ENCODE data around the gene GLYATL3.
"Not testable (repeated sequence)": the region's sequence is repeated elsewhere in the genome, so short reads cannot be mapped to it uniquely, and the experiment has no call there.

GLYATL3 gene

GRCh38 chr6:49499623-49500022 is at the start of gene GLYATL3:
GLYATL3 (plus strand) TSS chr6:49499923; CDS start chr6:49511991, 12,068 bp downstream.
- H3K4me3 ChIP-seq (ENCODE audit: low read depth, low read length): no peak within 1 kb of the TSS

DNA sequence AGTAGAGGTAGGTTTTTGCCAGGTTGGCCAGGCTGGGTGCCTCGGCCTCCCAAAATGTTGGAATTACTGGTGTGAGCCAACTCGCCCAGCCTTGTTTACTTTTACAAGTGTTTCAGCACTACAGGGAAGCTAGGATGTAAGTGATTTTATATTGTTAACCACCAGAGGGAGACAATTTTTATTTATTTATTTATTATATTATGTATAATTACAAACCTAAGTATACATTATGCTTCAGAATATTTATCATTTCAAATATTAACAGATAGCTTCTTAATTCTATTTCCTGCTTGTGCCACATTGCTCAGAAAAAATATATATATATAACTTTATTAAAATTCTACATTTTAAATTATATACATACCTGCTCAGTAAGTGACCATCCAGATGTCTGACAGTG is 46.5 kb upstream of the GLYATL3 start:
- no peak overlapping the region for H3K4me3 ChIP-seq (ENCODE audit: low read depth, low read length)

- H3K4me3 ChIP-seq (ENCODE audit: low read depth, low read length): no peak overlapping the region
These were observed 44.7 kb upstream of the GLYATL3 start for GRCh38 chr6:49454787-49455709.

DNA sequence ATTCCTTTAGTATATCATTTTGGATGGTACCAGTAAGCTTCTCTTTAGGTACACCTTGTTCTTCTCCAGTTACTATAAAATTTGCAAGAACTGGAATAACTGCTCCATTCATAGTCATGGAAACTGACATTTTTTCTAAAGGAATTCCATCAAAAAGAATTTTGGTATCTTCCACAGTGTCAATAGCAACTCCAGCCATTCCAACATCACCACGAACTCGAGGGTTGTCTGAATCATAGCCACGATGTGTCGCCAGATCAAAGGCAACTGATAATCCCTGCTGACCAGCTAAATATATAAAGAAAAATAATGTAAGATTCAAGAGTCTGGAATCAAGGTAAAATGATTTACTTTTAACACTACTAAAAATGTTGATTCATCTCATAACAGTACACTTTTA is 42.0 kb upstream of the GLYATL3 start:
- H3K4me3 ChIP-seq (ENCODE audit: low read depth, low read length): no peak overlapping the region

GRCh38 chr6:49462071-49462470 is 37.7 kb upstream of the GLYATL3 start:
- H3K4me3 ChIP-seq (ENCODE audit: low read depth, low read length): peak overlapping the region; percentile 97

GRCh38 chr6:49462599-49462926 is 37.2 kb upstream of the GLYATL3 start:
- peak overlapping the region; percentile 97 for H3K4me3 ChIP-seq (ENCODE audit: low read depth, low read length)

- H3K4me3 ChIP-seq (ENCODE audit: low read depth, low read length): peak within 1 kb of the TSS; percentile 97
These were observed 36.7 kb upstream of the GLYATL3 start, which contains the start of the genes CENPQ and MMUT for GRCh38 chr6:49462927-49463611. CENPQ (plus strand) TSS chr6:49463370; CDS start chr6:49470177, 6,807 bp downstream. MMUT (minus strand) TSS chr6:49463253; CDS start chr6:49459466, 3,787 bp downstream.

- H3K4me3 ChIP-seq (ENCODE audit: low read depth, low read length): peak overlapping the region; percentile 97
These were observed 36.1 kb upstream of the GLYATL3 start for GRCh38 chr6:49463612-49463967.

GRCh38 chr6:49464691-49465090 is 35.0 kb upstream of the GLYATL3 start:
- no peak overlapping the region for H3K4me3 ChIP-seq (ENCODE audit: low read depth, low read length)

DNA sequence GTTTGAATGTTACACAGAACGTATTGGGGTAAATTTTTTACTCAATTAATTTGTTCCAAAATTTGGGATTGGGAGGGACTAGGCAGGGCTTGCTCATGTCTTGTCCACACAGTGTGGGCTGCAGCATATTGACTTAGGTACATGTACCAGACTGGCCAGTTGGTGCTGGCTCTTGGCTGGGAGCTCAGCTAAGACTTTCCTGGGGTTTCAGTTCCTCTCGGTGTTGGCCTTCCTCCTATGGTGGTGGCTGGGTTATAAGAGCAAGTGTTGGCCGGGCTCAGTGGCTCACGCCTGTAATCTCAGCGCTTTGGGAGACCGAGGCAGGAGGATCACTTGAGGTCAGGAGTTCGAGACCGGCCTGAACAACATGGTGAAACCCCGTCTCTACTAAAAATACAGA is 31.7 kb upstream of the GLYATL3 start:
- H3K4me3 ChIP-seq (ENCODE audit: low read depth, low read length): no peak overlapping the region

- H3K4me3 ChIP-seq (ENCODE audit: low read depth, low read length): not testable (repeated sequence)
These were observed 23.2 kb upstream of the GLYATL3 start for GRCh38 chr6:49476564-49476963.

DNA sequence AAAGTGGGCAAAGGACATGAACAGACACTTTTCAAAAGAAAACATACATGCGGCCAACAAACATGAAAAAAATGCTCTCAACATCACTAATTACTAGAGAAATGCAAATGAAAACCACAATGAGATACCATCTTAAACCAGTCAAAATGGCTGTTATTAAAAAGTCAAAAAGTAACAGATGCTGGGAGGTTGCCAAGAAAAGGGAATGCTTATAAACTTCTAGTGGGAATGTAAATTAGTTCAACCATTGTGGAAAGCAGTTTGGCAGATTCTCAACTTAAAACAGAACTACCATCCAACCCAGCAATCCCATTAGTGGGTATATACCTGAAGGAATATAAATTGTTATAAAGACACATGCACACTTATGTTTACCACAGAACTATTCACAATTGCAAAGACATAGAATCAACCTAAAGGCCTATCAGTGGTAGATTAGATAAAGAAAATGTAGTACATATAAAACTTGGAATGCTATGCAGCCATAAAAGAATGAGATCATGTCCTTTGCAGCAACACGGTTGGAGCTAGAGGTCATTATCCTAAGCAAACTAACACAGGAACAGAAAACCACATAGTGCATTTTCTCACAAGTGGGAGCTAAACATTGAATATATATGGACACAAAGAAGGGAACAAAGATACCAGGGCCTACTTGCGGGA is 20.3 kb upstream of the GLYATL3 start:
- no peak overlapping the region for H3K4me3 ChIP-seq (ENCODE audit: low read depth, low read length)

DNA sequence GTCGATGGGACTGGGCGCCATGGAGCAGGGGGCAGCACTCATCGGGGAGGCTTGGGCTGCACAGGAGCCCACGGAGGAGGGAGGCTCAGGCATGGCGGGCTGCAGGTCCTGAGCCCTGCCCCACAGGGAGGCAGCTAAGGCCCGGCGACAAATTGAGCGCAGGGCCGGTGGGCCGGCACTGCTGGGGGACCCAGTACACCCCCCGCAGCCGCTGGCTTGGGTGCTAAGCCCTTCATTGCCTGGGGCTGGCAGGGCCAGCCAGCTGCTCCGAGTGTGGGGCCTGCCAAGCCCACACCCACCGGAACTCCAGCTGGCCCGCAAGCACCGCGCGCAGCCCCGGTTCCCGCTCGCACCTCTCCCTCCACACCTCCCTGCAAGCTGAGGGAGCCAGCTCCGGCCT is 17.9 kb upstream of the GLYATL3 start:
- H3K4me3 ChIP-seq (ENCODE audit: low read depth, low read length): not testable (repeated sequence)

DNA sequence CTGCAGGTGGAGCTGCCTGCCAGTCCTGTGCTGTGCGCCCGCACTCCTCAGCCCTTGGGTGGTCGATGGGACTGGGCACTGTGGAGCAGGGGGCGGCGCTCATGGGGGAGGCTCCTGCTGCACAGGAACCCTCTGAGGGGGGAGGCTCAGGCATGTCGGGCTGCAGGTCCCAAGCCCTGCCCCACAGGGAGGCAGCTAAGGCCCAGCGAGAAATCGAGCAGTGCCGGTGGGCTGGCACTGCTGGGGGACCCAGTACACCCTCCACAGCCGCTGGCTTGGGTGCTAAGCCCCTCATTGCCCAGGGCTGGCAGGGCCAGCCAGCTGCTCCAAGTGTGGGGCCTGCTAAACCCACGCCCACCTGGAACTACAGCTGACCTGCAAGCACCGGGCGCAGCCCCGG is 16.3 kb upstream of the GLYATL3 start:
- not testable (repeated sequence) for H3K4me3 ChIP-seq (ENCODE audit: low read depth, low read length)

DNA sequence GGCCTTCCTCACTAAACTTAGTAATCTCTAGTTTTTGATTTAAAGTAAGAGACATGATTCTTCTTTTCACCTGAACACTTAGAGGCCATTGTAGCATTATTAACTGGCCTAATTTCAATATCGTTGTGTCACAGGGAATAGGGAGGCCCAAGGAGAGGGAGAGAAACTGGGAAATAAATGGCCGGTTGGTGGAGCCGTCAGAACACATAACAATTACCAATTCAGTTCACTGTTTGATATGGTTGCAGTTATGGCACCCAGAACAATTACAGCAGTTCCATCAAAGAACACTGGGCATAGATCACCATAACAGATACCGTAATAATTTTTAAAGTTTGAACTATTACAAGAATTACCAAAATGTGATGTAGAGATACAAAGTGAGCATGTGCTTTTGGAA is 9.1 kb upstream of the GLYATL3 start:
- no peak overlapping the region for H3K4me3 ChIP-seq (ENCODE audit: low read depth, low read length)

GRCh38 chr6:49497304-49497703 is 2.4 kb upstream of the GLYATL3 start:
- H3K4me3 ChIP-seq (ENCODE audit: low read depth, low read length): no peak overlapping the region

DNA sequence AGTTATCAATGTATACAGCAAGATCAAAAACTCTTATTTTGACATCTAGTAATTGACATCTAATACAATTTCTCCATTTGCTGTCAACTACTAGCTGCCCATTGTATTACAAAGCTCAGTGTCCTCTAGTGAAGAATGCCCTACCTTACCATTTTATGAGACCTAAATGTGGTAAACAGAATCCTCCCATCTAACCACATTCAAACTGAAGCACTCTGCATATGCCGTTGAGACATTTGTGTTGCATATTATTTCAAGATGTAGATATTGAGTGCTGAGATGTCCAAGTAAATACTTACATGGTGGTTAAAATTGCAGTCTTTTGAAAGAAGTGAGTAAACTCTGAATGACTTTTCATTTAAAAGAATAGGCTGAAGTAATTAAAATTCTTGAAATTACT is 597 bp upstream of the GLYATL3 start:
- no peak overlapping the region for H3K4me3 ChIP-seq (ENCODE audit: low read depth, low read length)

DNA sequence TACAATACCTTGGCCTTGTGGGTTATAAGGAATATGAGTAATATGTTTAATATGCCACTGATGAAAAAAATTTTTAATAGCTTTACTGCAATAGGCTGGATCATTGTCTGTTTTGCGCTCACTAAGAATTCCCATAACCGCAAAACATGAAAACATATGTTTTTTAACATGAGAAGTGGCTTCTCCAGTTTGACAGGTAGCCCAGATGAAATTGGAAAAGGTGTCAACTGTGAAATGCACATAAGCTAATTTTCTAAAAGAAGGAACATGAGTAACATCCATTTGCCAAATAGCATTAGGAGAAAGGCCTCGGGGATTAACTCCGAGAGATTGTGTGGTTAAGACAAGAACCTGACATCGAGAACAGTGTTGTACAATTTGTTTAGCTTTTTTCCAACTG is 4.9 kb downstream of the GLYATL3 start:
- no peak overlapping the region for H3K4me3 ChIP-seq (ENCODE audit: low read depth, low read length)

GRCh38 chr6:49506569-49507111 is 6.9 kb downstream of the GLYATL3 start:
- H3K4me3 ChIP-seq (ENCODE audit: low read depth, low read length): no peak overlapping the region

GRCh38 chr6:49509342-49509741 is 9.6 kb downstream of the GLYATL3 start:
- H3K4me3 ChIP-seq (ENCODE audit: low read depth, low read length): no peak overlapping the region
